Measurements from ENCODE around the gene DISP1.
"Not testable (repeated sequence)": the region's sequence is repeated elsewhere in the genome, so short reads cannot be mapped to it uniquely, and the experiment has no call there.

The DISP1 gene

GRCh38 chr1:222798116-222798515 lies 16.7 kb upstream of the DISP1 start:
- DNase-seq (ENCODE audit: low read depth): no peak

- DNase-seq (ENCODE audit: low read depth): no peak
These were observed 15.9 kb upstream of the DISP1 start for GRCh38 chr1:222798975-222799374.

- no peak for DNase-seq (ENCODE audit: low read depth)
These were observed 13.8 kb upstream of the DISP1 start for GRCh38 chr1:222801067-222801466.

- no peak for DNase-seq (ENCODE audit: low read depth)
These were observed 3.2 kb upstream of the DISP1 start for GRCh38 chr1:222811671-222812070.

- no peak for DNase-seq (ENCODE audit: low read depth)
These were observed 838 bp upstream of the DISP1 start for GRCh38 chr1:222813866-222814535.

- no peak for DNase-seq (ENCODE audit: low read depth)
These were observed 564 bp downstream of the DISP1 start for GRCh38 chr1:222815440-222815765.

GRCh38 chr1:222817529-222817928 lies 2.7 kb downstream of the DISP1 start:
- no peak for DNase-seq (ENCODE audit: low read depth)

- DNase-seq (ENCODE audit: low read depth): no peak
These were observed 3.3 kb downstream of the DISP1 start for GRCh38 chr1:222818171-222818570.

- DNase-seq (ENCODE audit: low read depth): no peak
These were observed 5.4 kb downstream of the DISP1 start for GRCh38 chr1:222820171-222820712.

- DNase-seq (ENCODE audit: low read depth): no peak
These were observed 6.4 kb downstream of the DISP1 start for GRCh38 chr1:222821239-222821638.

GRCh38 chr1:222823695-222824094 lies 8.9 kb downstream of the DISP1 start:
- no peak for DNase-seq (ENCODE audit: low read depth)

- DNase-seq (ENCODE audit: low read depth): no peak
These were observed 9.8 kb downstream of the DISP1 start for GRCh38 chr1:222824641-222825040.

- no peak for DNase-seq (ENCODE audit: low read depth)
These were observed 14.1 kb downstream of the DISP1 start for GRCh38 chr1:222828939-222829338.

- no peak for DNase-seq (ENCODE audit: low read depth)
These were observed 15.0 kb downstream of the DISP1 start for GRCh38 chr1:222829868-222830267.

GRCh38 chr1:222833356-222833876 lies 18.6 kb downstream of the DISP1 start:
- no peak for DNase-seq (ENCODE audit: low read depth)

GRCh38 chr1:222843469-222844410 lies 28.9 kb downstream of the DISP1 start:
- DNase-seq (ENCODE audit: low read depth): no peak

GRCh38 chr1:222844411-222844779 lies 29.6 kb downstream of the DISP1 start:
- DNase-seq (ENCODE audit: low read depth): no peak

GRCh38 chr1:222845763-222846162 lies 30.9 kb downstream of the DISP1 start:
- no peak for DNase-seq (ENCODE audit: low read depth)

- not testable (repeated sequence) for DNase-seq (ENCODE audit: low read depth)
These were observed 35.7 kb downstream of the DISP1 start for GRCh38 chr1:222850550-222850949.

GRCh38 chr1:222852326-222852725 lies 37.5 kb downstream of the DISP1 start:
- DNase-seq (ENCODE audit: low read depth): no peak

GRCh38 chr1:222861062-222861461 lies 46.2 kb downstream of the DISP1 start:
- no peak for DNase-seq (ENCODE audit: low read depth)

Measured in stimulated activated CD8-positive, alpha-beta memory T cell treated with anti-CD3 and anti-CD28 coated beads, Interleukin-12 subunit alpha, Interleukin-12 subunit beta, amount 100 ng/mL, for 1 hour (primary cell).